T-helper 2 cell treated with Interferon-gamma antibody and Interleukin-4, amounts not matched to agents 100 ng/mL and 5 ng/mL, for 36 hours (primary cell): ENCODE results near the gene ELAC2. TPM values are rescaled to one million over a fixed set of nuclear protein-coding genes. Genes with fewer than 3 reads are reported as not detected.
"Not testable (repeated sequence)": the region's sequence is repeated elsewhere in the genome, so short reads cannot be mapped to it uniquely, and the experiment has no call there.

Experiments used
- intact Hi-C: fragments of 100-400 bp; cut with micrococcal nuclease; formaldehyde crosslinking; loops from one replicate; pipeline ENCODE4 v1.15.1; 2023
- total RNA-seq: library from RNA; stranded (reverse); gene quantifications from 2 replicates; pipeline ENCODE4 v1.2.3, GENCODE V29; 2022

ELAC2 gene
- total RNA-seq, 1 donor from 2014 or later = 82.8 TPM

GRCh38 chr17:12992676-12993075, 25.2 kb downstream of the ELAC2 start:
- intact Hi-C loops = no loop called here

- intact Hi-C loops = no loop called here
Measured at GRCh38 chr17:12990926-12991325, 26.9 kb downstream of the ELAC2 start.

DNA sequence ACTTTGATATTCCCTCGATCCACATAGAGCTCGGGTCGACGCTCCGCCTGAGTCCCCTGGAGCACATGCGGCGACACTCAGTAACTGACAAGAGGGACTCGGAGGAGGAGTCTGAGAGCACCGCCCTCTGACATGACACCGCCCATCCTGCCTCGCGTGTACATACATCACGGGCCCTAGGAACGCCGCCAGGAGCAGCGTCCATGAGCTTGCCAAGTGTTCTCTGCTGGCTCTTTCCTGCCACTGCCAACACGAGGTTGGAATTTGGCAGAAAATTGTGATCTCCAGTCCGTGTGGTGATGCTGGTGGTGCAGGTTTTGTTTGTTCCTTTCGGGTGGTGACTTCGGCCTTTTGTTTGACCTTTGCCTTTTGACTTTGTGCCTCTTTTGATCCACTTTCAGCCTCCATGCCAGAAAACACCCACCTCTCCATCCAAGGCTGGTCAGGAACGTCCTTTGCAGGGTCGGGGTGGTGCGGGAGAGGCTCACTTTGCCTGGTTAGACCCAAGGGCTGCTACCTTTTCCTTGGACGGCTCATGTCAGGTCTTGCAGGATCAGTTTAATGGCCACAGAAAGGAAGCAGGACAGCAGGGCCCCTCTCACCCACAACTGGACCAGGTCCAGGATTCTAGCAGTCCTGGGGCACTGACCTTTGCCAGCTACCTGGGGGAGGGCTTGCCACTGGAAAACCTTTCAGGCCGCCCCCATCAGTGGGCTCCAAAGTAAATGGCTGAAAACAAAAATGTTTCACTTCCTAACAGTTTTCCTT, 27.6 kb downstream of the ELAC2 start:
- intact Hi-C loops = no loop called here

DNA sequence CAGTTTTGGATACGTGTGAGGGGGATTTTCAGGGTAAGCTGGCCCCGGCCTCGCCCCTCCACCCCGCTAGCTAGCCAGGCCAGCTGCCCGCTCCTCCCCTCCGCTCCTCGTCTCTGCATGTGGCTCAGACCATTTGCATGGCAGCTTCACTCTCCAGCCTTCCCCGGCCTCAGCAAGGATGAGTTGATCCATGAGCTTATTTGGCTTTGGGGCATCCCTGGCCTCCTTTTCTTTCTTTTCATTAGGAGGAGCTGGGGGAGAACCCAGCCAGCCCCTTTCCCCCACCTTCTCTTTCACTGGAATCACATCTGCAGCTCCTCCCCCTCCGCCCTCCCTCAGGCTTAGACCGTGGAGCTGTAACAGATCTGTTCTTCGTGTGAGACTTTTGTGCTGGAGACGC, 30.7 kb downstream of the ELAC2 start:
- intact Hi-C loops = no loop called here

DNA sequence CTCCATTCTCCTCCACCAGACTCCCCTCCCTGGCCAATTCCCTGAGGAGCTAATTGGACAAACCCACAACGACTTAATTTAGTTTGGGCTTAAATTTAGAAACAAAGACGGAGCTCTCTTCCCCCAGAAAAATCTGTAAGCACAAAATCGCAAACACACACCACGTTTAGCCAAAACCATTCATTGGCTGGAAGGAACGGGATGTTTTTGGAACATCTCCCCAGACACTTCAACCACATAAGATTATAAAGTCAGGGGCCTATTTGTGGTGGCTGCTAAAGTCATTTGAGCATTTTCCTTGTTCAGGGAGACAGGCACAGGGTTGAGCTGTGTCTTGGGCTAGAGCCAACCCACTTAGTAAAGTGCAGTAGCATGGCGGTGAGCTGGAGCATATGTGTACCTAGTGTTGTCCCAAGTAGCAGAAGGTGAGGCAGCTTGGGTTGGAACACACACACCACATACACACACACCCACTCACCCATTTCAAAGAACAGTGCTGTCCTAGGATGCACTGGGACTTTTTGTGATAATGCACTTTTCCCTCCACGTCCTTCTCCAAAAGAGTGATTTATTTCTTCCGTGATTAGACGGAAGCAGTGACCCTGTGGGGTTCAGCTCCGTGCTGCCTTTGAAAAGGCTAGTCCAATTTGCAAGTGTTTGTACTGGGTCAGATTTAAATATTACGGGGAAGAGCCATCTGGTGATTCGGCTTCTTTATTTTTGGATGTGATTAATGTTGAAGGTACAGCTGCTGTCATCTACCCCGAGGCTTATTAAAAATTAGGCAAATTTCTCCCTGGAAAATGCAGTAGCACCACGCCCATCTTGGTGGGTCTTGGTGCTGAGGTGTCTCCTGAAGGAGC, 32.2 kb downstream of the ELAC2 start:
- intact Hi-C loops = no loop called here

DNA sequence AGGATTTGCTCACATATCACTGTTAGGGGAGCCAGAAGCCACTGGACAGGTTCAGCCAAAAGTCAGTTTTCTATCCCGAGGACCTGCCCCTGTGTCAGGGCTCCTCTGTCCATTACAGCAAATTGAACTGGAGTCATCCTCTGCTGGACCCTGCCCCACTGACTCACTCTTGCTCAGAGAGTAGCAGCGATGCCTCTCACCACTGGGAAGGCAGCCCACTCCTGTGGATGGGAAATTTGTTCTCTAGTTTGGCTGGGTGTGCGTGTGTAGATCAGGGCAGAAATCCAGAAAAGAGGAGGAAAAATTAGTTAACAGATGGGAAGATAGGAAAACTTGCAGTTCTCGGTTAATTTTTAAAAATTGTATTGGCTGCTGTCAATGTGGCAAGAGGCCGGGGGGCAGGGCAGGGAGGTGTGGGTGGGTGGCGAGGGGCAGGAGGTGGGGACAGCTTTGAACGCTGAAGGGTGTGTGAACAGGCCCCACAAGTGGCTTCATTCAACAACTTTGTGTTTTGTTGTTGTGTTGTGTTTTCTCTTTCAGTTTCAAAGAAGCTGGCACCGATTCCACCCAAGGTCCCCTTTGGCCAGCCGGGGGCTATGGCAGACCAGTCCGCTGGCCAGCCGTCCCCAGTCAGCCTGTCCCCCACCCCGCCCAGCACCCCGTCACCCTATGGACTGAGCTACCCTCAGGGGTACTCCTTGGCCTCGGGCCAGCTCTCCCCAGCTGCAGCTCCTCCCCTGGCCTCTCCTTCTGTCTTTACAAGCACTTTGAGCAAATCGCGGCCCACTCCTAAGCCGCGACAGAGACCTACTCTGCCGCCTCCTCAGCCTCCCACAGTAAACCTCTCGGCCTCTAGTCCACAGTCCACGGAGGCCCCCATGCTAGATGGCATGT, 33.6 kb downstream of the ELAC2 start:
- intact Hi-C loops = no loop called here

- intact Hi-C loops = no loop called here
Measured at GRCh38 chr17:12982224-12982623, 35.6 kb downstream of the ELAC2 start.

- intact Hi-C loops = no loop called here
Measured at GRCh38 chr17:12979826-12980500, 37.9 kb downstream of the ELAC2 start.

DNA sequence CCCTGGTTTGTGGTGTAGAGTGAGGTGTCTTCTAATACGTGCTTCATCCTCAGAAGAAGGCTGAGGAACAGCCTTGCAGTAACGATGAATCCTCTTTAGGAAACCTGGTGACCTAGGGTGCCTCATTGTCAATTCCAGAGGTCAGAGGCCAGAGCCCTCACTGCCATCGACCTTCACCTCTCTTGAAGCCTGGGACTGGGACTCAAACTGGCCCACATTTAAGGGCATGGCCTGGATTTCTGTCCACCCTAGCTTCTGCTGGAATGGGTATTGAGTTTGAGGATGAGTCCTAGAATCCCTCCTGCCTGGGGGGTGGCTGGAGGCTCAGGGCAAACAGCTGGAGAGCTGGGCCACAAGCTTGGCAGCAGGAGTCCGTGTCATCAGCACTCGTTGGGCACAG, 38.6 kb downstream of the ELAC2 start:
- intact Hi-C loops = no loop called here

- intact Hi-C loops = not testable (repeated sequence)
Measured at GRCh38 chr17:12978787-12979186, 39.0 kb downstream of the ELAC2 start.

- intact Hi-C loops = no loop called here
Measured at GRCh38 chr17:12977008-12977751, 40.6 kb downstream of the ELAC2 start.

DNA sequence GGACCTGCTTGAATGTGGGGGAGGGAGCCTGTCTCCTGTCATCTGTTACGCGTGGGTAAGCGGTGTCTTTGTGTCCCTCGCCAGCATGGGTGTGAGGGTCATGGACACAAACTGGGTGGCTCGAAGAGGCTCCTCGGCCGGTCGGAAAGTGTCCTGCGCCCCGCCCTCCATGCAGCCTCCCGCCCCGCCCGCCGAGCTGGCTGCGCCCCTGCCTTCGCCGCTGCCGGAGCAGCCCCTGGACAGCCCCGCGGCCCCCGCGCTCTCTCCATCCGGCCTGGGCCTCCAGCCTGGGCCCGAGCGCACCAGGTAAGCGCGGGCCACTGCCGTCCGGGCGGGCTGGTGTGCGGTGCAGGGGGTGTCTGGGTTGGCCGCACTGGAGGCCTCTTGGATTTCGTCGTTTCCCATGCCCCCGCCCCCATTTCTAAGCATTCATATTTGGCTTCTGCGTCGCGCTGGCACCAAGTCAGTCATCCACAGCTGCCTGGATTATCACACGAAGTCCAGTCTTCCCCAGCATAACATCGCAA, 43.8 kb downstream of the ELAC2 start:
- intact Hi-C loops = no loop called here

- intact Hi-C loops = no loop called here
Measured at GRCh38 chr17:12973496-12974004, 44.3 kb downstream of the ELAC2 start.

GRCh38 chr17:12967962-12968361, 49.9 kb downstream of the ELAC2 start:
- intact Hi-C loops = no loop called here

GRCh38 chr17:12966413-12966812, 51.4 kb downstream of the ELAC2 start:
- intact Hi-C loops = no loop called here

DNA sequence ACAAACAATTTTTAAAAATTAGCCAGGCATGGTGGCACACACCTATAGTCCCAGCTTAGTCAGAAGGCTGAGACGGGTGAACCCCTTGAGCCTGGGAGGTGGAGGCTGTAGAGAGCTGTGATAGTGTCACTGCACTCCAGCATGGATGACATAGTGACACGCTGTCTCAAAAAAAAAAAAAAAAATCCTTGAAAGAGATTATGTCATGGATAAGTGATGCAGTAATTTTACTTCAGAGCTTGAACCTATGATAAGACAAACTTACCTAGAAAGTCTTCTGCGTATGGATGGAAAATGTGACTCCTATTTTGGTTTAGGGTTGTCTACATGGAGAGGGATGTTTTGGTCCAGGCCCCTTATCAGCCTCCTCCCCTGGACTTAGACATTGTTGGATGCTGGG, 51.8 kb downstream of the ELAC2 start:
- intact Hi-C loops = no loop called here

DNA sequence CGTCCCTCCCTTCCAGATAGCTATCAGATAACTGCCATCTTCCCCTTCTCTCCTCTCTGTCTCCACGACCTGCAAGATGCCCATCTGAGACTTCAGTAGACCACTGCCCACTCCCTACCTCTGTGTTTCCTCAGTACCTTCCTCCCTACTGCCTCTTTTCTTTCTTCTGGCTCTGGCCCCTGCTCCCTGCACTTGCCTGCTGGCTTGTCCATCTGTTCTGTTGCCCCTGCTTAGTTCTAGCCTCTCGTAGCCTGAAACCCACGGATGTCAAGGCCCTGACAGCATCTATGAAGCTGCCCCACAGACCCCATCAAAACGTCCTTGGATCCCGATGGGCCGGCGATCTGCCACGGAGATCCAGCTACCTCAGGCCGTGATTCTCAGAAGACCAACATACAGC, 53.0 kb downstream of the ELAC2 start:
- intact Hi-C loops = no loop called here

DNA sequence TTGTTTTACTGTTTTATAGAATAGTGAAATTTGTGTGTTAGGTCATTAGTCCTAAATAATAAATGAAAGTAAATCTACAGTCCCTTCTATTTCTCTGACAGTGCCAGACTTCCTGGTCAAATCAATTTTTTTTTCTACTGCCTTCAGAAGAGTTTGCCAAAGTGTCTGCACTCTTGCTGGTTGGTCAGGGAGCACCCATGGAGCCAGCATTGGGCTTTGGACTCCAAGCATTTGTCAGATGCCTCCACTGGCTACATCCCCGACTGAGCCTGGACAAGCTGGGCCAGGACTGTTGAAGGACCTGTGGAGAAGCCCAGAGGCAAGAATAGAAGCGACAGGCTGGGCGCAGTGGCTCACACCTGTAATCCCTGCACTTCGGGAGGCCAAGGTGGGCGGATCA, 53.7 kb downstream of the ELAC2 start:
- intact Hi-C loops = no loop called here

- intact Hi-C loops = no loop called here
Measured at GRCh38 chr17:12963505-12963904, 54.3 kb downstream of the ELAC2 start.

GRCh38 chr17:12961655-12962054, 56.2 kb downstream of the ELAC2 start:
- intact Hi-C loops = no loop called here
